DND-41 (cell line): Measurements from ENCODE around the gene CRLF2.
"Not testable (repeated sequence)": the region's sequence is repeated elsewhere in the genome, so short reads cannot be mapped to it uniquely, and the experiment has no call there.

Source experiments
- ATAC-seq: fragments of 200-7000 bp; cut with Tn5 transposase; 3 replicates; pipeline ENCODE4 v1.9.1; 2021; ENCODE audit warnings: low read depth; ENCODE audit not compliant: insufficient read depth
- DNase-seq: peaks from one replicate; pipeline ENCODE4 v3.0.0-alpha.2; 2020
- H2AFZ ChIP-seq: 2 replicates; pipeline ENCODE4 v1.6.0; 2012; ENCODE audit warnings: low read depth, low read length
- H3K27ac ChIP-seq: 2 replicates; pipeline ENCODE4 v1.5.1; 2012; ENCODE audit warnings: low read length, inconsistent platforms
- H3K27me3 ChIP-seq: fragments of 200-600 bp; sonication (generic); 2 replicates; pipeline ENCODE4 v1.6.0; 2012; ENCODE audit warnings: low read length, mild to moderate bottlenecking, inconsistent platforms; ENCODE audit not compliant: insufficient read depth, poor library complexity
- H3K36me3 ChIP-seq: 2 replicates; pipeline ENCODE4 v1.5.1; 2012; ENCODE audit warnings: low read length, inconsistent platforms; ENCODE audit not compliant: insufficient read depth
- H3K4me1 ChIP-seq: 2 replicates; pipeline ENCODE4 v1.5.1; 2012; ENCODE audit warnings: mild to moderate bottlenecking, low read length; ENCODE audit not compliant: insufficient read depth
- H3K4me2 ChIP-seq: 2 replicates; pipeline ENCODE4 v1.6.0; 2012; ENCODE audit warnings: mild to moderate bottlenecking, moderate library complexity, low read length, inconsistent platforms; ENCODE audit not compliant: insufficient read depth
- H3K4me3 ChIP-seq, 2 experiments: fragments of 200-600 bp in 1 of 2; shearing (Covaris generic) in 1 of 2; 2 replicates each; pipeline ENCODE4 v1.5.1; 2012 to 2016; ENCODE audit warnings: inconsistent platforms in 2 of 2, low read length in 2 of 2, mild to moderate bottlenecking in 2 of 2, low read depth in 1 of 2, moderate library complexity in 1 of 2
- H3K79me2 ChIP-seq: 2 replicates; pipeline ENCODE4 v1.6.0; 2012; ENCODE audit warnings: low read length, inconsistent platforms; ENCODE audit not compliant: insufficient read depth
- H3K9ac ChIP-seq: 2 replicates; pipeline ENCODE4 v1.6.0; 2012; ENCODE audit warnings: low read depth, mild to moderate bottlenecking, inconsistent platforms, low read length, moderate library complexity
- H3K9me3 ChIP-seq: 2 replicates; pipeline ENCODE4 v1.5.1; 2012; ENCODE audit warnings: low read length, moderate library complexity, mild to moderate bottlenecking, inconsistent platforms; ENCODE audit not compliant: insufficient read depth, severe bottlenecking
- H4K20me1 ChIP-seq: 2 replicates; pipeline ENCODE4 v1.6.0; 2012; ENCODE audit warnings: low read length; ENCODE audit not compliant: insufficient read depth
- CTCF ChIP-seq: IDR thresholded peaks from 2 replicates; pipeline ENCODE4 v1.5.1; 2012; ENCODE audit warnings: borderline replicate concordance, low read length, moderate library complexity, mild to moderate bottlenecking; ENCODE audit not compliant: poor library complexity, severe bottlenecking; ENCODE audit errors: extremely low read depth
- EZH2 ChIP-seq: IDR thresholded peaks from 3 replicates; pipeline ENCODE4 v1.6.1; 2012; ENCODE audit warnings: borderline replicate concordance, low read depth, mild to moderate bottlenecking, moderate library complexity, low read length, inconsistent platforms; ENCODE audit not compliant: severe bottlenecking

CRLF2 gene

GRCh38 chrX:1185561-1185960 lies 26.9 kb downstream of the CRLF2 start:
- Histone ChIP-seq H3K36me3 (no peaks in the 10 kb centered on the region), H3K27ac (no peak overlapping the region), H3K4me1 (no peaks in the 10 kb centered on the region), H3K4me2 (no peak overlapping the region), H3K27me3 (no peaks in the 10 kb centered on the region), H4K20me1 (no peaks in the 10 kb centered on the region), H3K9me3 (no peaks in the 10 kb centered on the region), H2AFZ (no peak overlapping the region), H3K9ac (no peak overlapping the region), H3K79me2 (no peaks in the 10 kb centered on the region), H3K4me3 (no peak overlapping the region)
- ATAC-seq (no peak), DNase-seq (no peak)
- TF ChIP-seq CTCF (no peak), EZH2 (no peak)

- H3K27ac ChIP-seq, result no peak overlapping the region
- H3K4me2 ChIP-seq, result no peak overlapping the region
- H3K9me3 ChIP-seq, result no peaks in the 10 kb centered on the region
- H3K79me2 ChIP-seq, result no peaks in the 10 kb centered on the region
- H2AFZ ChIP-seq, result no peak overlapping the region
- no peak overlapping the region for H3K4me3 ChIP-seq
- TF ChIP-seq EZH2, result no peak
- no peak for TF ChIP-seq CTCF
- H4K20me1 ChIP-seq, result no peaks in the 10 kb centered on the region
- no peaks in the 10 kb centered on the region for H3K36me3 ChIP-seq
- no peaks in the 10 kb centered on the region for H3K27me3 ChIP-seq
- ATAC-seq (no peak), DNase-seq (no peak)
- no peaks in the 10 kb centered on the region for H3K4me1 ChIP-seq
- H3K9ac ChIP-seq, result no peak overlapping the region
Measured at GRCh38 chrX:1182211-1182610, 30.2 kb downstream of the CRLF2 start.

GRCh38 chrX:1181661-1182060 lies 30.8 kb downstream of the CRLF2 start:
- not testable (repeated sequence) for H3K36me3 ChIP-seq, H3K27me3 ChIP-seq, H4K20me1 ChIP-seq, H3K4me1 ChIP-seq, H3K4me3 ChIP-seq, H3K27ac ChIP-seq, H3K4me2 ChIP-seq, H3K9me3 ChIP-seq, H3K79me2 ChIP-seq, DNase-seq, ATAC-seq, H3K9ac ChIP-seq, H2AFZ ChIP-seq

- H3K27ac ChIP-seq, result no peak overlapping the region
- DNase-seq (no peak), ATAC-seq (no peak)
- H3K4me2 ChIP-seq, result no peak overlapping the region
- H2AFZ ChIP-seq, result no peak overlapping the region
- H3K4me1 ChIP-seq, result no peaks in the 10 kb centered on the region
- H3K9ac ChIP-seq, result no peak overlapping the region
- H4K20me1 ChIP-seq, result no peaks in the 10 kb centered on the region
- H3K79me2 ChIP-seq, result no peaks in the 10 kb centered on the region
- no peaks in the 10 kb centered on the region for H3K27me3 ChIP-seq
- no peaks in the 10 kb centered on the region for H3K36me3 ChIP-seq
- TF ChIP-seq CTCF (no peak), EZH2 (no peak)
- H3K4me3 ChIP-seq, result no peak overlapping the region
- H3K9me3 ChIP-seq, result no peaks in the 10 kb centered on the region
Measured at GRCh38 chrX:1181170-1181569, 31.3 kb downstream of the CRLF2 start.
